ENCODE data around the gene VEGFB.

VEGFB gene, protein sequence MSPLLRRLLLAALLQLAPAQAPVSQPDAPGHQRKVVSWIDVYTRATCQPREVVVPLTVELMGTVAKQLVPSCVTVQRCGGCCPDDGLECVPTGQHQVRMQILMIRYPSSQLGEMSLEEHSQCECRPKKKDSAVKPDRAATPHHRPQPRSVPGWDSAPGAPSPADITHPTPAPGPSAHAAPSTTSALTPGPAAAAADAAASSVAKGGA

DNA sequence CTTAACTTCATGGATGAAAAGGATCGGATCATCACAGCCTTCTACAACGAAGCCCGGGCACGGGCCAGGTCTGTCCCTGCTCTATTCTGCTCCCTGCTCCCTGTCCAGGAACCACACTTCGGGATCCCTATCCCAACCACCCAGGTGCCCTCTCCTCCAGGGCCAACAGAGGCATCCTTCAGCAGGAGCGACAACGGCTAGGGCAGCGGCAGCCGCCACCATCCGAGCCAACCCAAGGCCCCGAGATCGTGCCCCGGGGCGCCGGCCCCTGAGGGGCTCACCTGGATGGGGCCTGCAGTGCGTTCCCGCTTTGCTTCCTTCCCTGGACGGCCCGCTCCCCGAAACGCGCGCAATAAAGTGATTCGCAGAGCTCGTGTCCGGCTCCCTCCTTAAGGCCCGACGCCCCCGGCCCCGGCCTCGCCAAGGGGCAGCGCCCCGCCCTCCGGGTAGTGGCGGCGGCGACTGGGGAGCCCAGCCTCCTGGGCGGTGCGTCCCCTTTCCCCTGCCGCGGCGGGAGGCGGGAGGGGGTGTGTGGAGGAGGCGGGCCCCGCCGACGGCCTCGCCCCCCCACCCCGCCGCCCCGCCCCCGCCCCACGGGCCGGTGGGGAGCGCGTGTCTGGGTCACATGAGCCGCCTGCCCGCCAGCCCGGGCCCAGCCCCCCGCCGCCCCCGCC lies at the start of gene VEGFB:
Gene VEGFB, plus strand, starts transcription at position 672 of the 674 bp plus-strand sequence. CDS start 250 bp downstream, outside the sequence.
- no peak for TF ChIP-seq CTCF (IDR thresholded peaks at IDR 0.05; ENCODE audit: insufficient read depth, low read depth, low read length, missing control alignments)
- DNase-seq (ENCODE audit: low read depth), result peak; percentile 75
- H3K4me3 ChIP-seq (ENCODE audit: low read depth, low read length), result peak within 1 kb of the TSS; percentile 92

DNA sequence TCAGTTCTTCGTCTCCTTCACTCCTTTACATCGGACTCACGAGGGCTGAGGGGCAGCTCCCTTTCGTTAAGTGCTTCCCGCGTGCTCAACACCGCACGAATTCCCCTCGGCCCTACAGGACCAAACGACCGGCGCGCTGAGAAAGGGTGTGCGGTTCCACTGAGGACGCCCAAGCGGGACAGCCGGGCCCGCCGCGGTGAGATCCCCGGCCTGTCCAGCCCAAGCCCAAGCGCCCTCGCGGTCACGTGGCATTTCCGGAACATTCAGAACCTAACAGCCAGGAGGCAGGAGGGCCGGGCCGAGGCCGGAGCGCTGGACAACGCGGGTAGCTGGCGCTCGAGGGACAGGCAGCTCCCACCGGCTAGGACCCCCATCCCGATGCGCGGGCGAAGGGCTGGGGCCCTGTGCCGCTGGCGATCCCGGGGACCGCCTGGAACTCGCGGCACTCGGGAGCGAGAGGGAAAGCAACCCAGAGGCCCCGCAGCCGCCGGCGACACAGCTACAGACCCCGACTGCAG lies 49.1 kb upstream of the VEGFB start:
- DNase-seq (ENCODE audit: low read depth), result peak; percentile 82
- no peak for TF ChIP-seq CTCF (IDR thresholded peaks at IDR 0.05; ENCODE audit: insufficient read depth, low read depth, low read length, missing control alignments)
- H3K4me3 ChIP-seq (ENCODE audit: low read depth, low read length), result peak overlapping the region; percentile 71

- peak; percentile 100 for DNase-seq (ENCODE audit: low read depth)
These were observed 48.5 kb upstream of the VEGFB start, which contains the start of gene STIP1 for GRCh38 chr11:64185693-64186491. Gene STIP1 (plus strand): TSS chr11:64186171. CDS start chr11:64186262, 91 bp downstream.

GRCh38 chr11:64186492-64187165 lies 47.8 kb upstream of the VEGFB start:
- H3K4me3 ChIP-seq (ENCODE audit: low read depth, low read length), result no peak overlapping the region
- DNase-seq (ENCODE audit: low read depth), result peak; percentile 43
- TF ChIP-seq CTCF (IDR thresholded peaks at IDR 0.05; ENCODE audit: insufficient read depth, low read depth, low read length, missing control alignments), result no peak

More at GRCh38 chr11:64185693-64186491, 48.5 kb upstream of the VEGFB start, which contains the start of gene STIP1:
- H3K4me3 ChIP-seq (ENCODE audit: low read depth, low read length), result peak within 1 kb of the TSS; percentile 71
- peak; percentile 34 for TF ChIP-seq CTCF (IDR thresholded peaks at IDR 0.05; ENCODE audit: insufficient read depth, low read depth, low read length, missing control alignments)

- H3K4me3 ChIP-seq (ENCODE audit: low read depth, low read length), result no peak overlapping the region
- no peak for TF ChIP-seq CTCF (IDR thresholded peaks at IDR 0.05; ENCODE audit: insufficient read depth, low read depth, low read length, missing control alignments)
These were observed 42.0 kb upstream of the VEGFB start for GRCh38 chr11:64192434-64192833.

DNA sequence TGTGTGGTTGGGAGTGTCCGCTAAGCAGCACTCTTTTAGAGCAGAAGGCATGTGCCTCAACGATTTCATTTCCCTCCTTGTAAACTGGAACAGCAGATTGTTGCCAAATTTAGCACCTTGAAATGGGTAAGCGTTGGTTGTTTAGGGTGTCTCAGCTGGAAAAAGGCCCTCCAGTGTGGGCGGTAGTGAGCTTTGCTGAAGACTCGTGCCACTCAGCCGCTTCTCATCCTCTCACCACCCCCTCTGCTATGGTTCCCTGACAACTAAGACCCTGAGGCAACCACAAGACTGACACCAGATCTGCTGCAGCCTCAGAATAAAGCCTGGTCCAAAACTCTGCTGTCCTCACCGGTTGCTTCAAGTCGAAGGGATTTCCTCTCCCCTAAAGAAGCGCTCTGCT lies 37.8 kb upstream of the VEGFB start:
- no peak for TF ChIP-seq CTCF (IDR thresholded peaks at IDR 0.05; ENCODE audit: insufficient read depth, low read depth, low read length, missing control alignments)
- DNase-seq (ENCODE audit: low read depth), result no peak
- no peak overlapping the region for H3K4me3 ChIP-seq (ENCODE audit: low read depth, low read length)

More at GRCh38 chr11:64192434-64192833, 42.0 kb upstream of the VEGFB start:
- no peak for DNase-seq (ENCODE audit: low read depth)

Data from GM12865 (cell line).